Colon (tissue), 2 donors: ENCODE data around the gene TFF3.

Experiments
- FAIRE-seq: peaks from 2 replicates; lab custom pipeline; 2012; peaks lifted over from hg19 to GRCh38; lab: Jason Lieb, UNC
- donor health status: control.
- donor health status: control.

Gene TFF3

GRCh38 chr21:42265231-42265812 lies 49.9 kb downstream of the TFF3 start:
- FAIRE-seq, result no peak

GRCh38 chr21:42264245-42265195 lies 50.7 kb downstream of the TFF3 start:
- FAIRE-seq, result no peak

- no peak for FAIRE-seq
These were observed 51.5 kb downstream of the TFF3 start for GRCh38 chr21:42263591-42264131.

GRCh38 chr21:42262831-42263231 lies 52.4 kb downstream of the TFF3 start:
- no peak for FAIRE-seq

- no peak for FAIRE-seq
These were observed 53.4 kb downstream of the TFF3 start for GRCh38 chr21:42261829-42262200.
